GM21737 (cell line): ENCODE data around the gene NOSIP.

ENCODE experiments used
- ATAC-seq: cut with Tn5 transposase; IDR thresholded peaks from one replicate; pipeline ENCODE4 v1.9.1; 2021; ENCODE audit warnings: mild to moderate bottlenecking, moderate library complexity; ENCODE audit not compliant: unreplicated experiment

The NOSIP gene

GRCh38 chr19:49552749-49553148 lies 27.6 kb downstream of the NOSIP start:
- ATAC-seq: no peak

GRCh38 chr19:49551531-49551930 lies 28.8 kb downstream of the NOSIP start:
- ATAC-seq: no peak

GRCh38 chr19:49549045-49549444 lies 31.3 kb downstream of the NOSIP start:
- no peak for ATAC-seq

GRCh38 chr19:49546825-49547565 lies 33.4 kb downstream of the NOSIP start:
- no peak for ATAC-seq

GRCh38 chr19:49544154-49544553 lies 36.2 kb downstream of the NOSIP start:
- no peak for ATAC-seq

GRCh38 chr19:49543032-49543431 lies 37.3 kb downstream of the NOSIP start:
- ATAC-seq: no peak

- ATAC-seq: no peak
Observed at GRCh38 chr19:49542446-49542845, 37.9 kb downstream of the NOSIP start.

- ATAC-seq: no peak
Observed at GRCh38 chr19:49541914-49542313, 38.4 kb downstream of the NOSIP start.

- ATAC-seq: no peak
Observed at GRCh38 chr19:49539192-49539952, 41.0 kb downstream of the NOSIP start.

- no peak for ATAC-seq
Observed at GRCh38 chr19:49538643-49539042, 41.7 kb downstream of the NOSIP start.

GRCh38 chr19:49536921-49537462 lies 43.4 kb downstream of the NOSIP start:
- ATAC-seq: no peak

GRCh38 chr19:49534632-49535385 lies 45.5 kb downstream of the NOSIP start:
- ATAC-seq: no peak

- peak; percentile 73 for ATAC-seq
Observed at GRCh38 chr19:49533551-49534488, 46.5 kb downstream of the NOSIP start.

- ATAC-seq: no peak
Observed at GRCh38 chr19:49530708-49531107, 49.6 kb downstream of the NOSIP start.

GRCh38 chr19:49528211-49528771 lies 52.1 kb downstream of the NOSIP start:
- no peak for ATAC-seq

- ATAC-seq: no peak
Observed at GRCh38 chr19:49524812-49525455, 55.4 kb downstream of the NOSIP start.

GRCh38 chr19:49520705-49521319 lies 59.5 kb downstream of the NOSIP start:
- no peak for ATAC-seq

- no peak for ATAC-seq
Observed at GRCh38 chr19:49518033-49518432, 62.3 kb downstream of the NOSIP start.

- no peak for ATAC-seq
Observed at GRCh38 chr19:49515767-49516166, 64.6 kb downstream of the NOSIP start.
